Mononuclear cell (primary cell): ENCODE measurements around the gene PTPRZ1. TPM values are rescaled to one million over a fixed set of nuclear protein-coding genes. Genes with fewer than 3 reads are reported as not detected.

Experiments
- H3K27me3 ChIP-seq: 2 replicates; pipeline ENCODE4 v1.6.0; 2011; ENCODE audit warnings: low read length, control low read depth; ENCODE audit not compliant: insufficient read depth
- H3K4me1 ChIP-seq: 2 replicates; pipeline ENCODE4 v1.5.1; 2011; ENCODE audit warnings: mild to moderate bottlenecking, low read length, control low read depth; ENCODE audit not compliant: insufficient read depth
- H3K4me3 ChIP-seq: 2 replicates; pipeline ENCODE4 v1.5.1; 2011; ENCODE audit warnings: mild to moderate bottlenecking, low read length, moderate library complexity
- H3K9me3 ChIP-seq: 2 replicates; pipeline ENCODE4 v1.5.1; 2011; ENCODE audit warnings: low read depth, mild to moderate bottlenecking, control low read depth, low read length
- total RNA-seq: library from RNA; depleted of rRNA; stranded (reverse); fragments of >200 nt; gene quantifications from one replicate; pipeline ENCODE4 v1.2.3, GENCODE V29; 2012

PTPRZ1 gene
- total RNA-seq: not detected

DNA sequence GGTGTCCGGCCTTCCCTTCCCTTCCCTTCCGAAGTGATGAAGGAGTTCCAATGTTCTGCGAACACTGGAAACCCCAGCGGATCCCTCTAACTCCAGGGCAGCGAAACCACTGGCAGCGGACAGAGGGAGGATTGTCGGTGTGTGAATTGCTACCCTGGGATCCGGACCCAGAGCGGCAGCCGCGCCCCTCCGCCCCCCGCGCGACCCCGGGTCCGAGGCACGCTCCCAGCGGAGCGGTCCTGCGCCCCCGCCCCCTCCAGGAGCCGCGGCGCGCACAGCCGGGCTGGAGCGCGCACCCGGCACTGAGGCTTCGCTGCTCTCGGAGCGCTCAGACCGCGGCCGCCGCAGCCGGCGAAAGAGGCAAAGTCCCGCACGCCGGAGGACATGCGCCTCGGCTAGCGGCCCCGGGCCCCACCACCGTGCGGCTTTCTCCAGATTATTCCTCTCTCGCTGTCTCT is at the start of gene PTPRZ1:
Gene PTPRZ1, plus strand, starts transcription at position 331 of the 458 bp plus-strand sequence. CDS start 339 bp downstream, outside the sequence.
- Histone ChIP-seq H3K27me3 (peaks cover 50% of the 10 kb centered on the region), H3K4me3 (no peak within 1 kb of the TSS), H3K9me3 (no peaks in the 10 kb centered on the region)

DNA sequence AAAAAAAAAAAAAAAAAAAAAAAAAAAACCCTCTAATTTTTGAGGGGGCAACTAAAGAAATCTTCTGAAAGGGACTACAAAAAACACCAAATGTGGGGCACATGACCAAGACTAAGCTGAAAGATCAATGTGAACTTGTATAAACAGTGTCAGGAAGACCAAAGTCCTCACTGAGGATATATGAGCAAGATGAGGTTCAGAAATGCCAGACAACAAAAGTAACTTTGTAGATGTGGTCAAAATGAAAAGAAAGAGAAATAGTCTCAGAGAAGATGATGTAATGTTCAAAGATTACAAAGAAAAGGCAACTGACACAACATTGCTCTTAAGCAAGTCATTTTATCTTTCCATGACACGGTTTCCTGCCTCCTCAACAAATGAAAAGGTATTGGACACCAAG is 48.7 kb upstream of the PTPRZ1 start:
- Histone ChIP-seq H3K4me1 (no peaks in the 10 kb centered on the region), H3K9me3 (no peaks in the 10 kb centered on the region), H3K4me3 (no peak overlapping the region), H3K27me3 (no peaks in the 10 kb centered on the region)

More for the DNA sequence above, at the start of gene PTPRZ1:
- H3K4me1 ChIP-seq: no peaks in the 10 kb centered on the region

- H3K4me3 ChIP-seq: no peak overlapping the region
- no peaks in the 10 kb centered on the region for H3K27me3 ChIP-seq
- H3K9me3 ChIP-seq: no peaks in the 10 kb centered on the region
- no peaks in the 10 kb centered on the region for H3K4me1 ChIP-seq
These were observed 41.6 kb upstream of the PTPRZ1 start for GRCh38 chr7:121831351-121831750.

DNA sequence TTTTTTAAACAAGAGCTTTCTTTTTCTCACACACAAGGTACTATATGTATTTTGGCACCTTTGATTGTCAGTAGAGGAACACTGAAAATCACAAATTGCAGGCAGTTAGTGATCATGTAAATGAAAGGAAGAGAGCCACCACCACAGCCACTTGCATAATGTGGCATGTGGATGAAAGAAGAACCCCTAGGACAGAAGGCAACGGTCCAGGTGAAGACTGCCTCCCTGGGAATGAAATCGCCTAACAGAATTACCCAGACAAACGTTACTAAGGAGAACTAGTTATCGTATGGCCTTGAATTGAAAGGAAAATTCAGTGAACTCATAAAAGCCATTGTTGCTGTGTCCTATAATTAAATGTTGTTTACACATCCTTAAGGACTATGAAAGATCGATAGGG is 41.2 kb upstream of the PTPRZ1 start:
- no peaks in the 10 kb centered on the region for H3K9me3 ChIP-seq
- H3K27me3 ChIP-seq: no peaks in the 10 kb centered on the region
- H3K4me3 ChIP-seq: no peak overlapping the region

DNA sequence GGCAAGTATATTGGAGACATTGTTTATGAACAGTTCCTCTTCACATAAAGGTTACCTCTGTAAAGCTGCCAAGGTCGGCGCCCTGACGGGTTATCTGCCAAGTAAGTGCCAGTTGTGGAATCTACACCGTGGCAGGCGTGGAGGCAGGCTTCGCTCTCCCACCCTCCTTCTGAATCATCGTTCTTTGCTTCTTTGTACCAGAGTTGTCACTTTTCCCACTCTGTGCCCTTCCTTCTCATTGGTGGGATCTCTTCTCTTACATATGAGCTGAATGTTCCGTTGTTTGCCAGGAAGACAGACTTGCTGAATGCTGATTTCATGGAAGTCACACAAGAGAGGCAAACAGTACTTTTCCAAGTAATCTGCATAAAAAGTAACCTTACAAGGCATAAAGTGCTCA is 40.6 kb upstream of the PTPRZ1 start:
- H3K27me3 ChIP-seq: no peaks in the 10 kb centered on the region
- no peak overlapping the region for H3K4me3 ChIP-seq
- H3K4me1 ChIP-seq: no peaks in the 10 kb centered on the region
- no peaks in the 10 kb centered on the region for H3K9me3 ChIP-seq

More for the DNA sequence above, 41.2 kb upstream of the PTPRZ1 start:
- H3K4me1 ChIP-seq: no peaks in the 10 kb centered on the region

- no peaks in the 10 kb centered on the region for H3K27me3 ChIP-seq
- no peaks in the 10 kb centered on the region for H3K9me3 ChIP-seq
- H3K4me3 ChIP-seq: no peak overlapping the region
- H3K4me1 ChIP-seq: no peaks in the 10 kb centered on the region
These were observed 39.0 kb upstream of the PTPRZ1 start for GRCh38 chr7:121833991-121834390.

- no peaks in the 10 kb centered on the region for H3K27me3 ChIP-seq
- no peaks in the 10 kb centered on the region for H3K4me1 ChIP-seq
- no peak overlapping the region for H3K4me3 ChIP-seq
- no peaks in the 10 kb centered on the region for H3K9me3 ChIP-seq
These were observed 35.5 kb upstream of the PTPRZ1 start for GRCh38 chr7:121837462-121837861.

GRCh38 chr7:121847041-121847440 is 25.9 kb upstream of the PTPRZ1 start:
- H3K4me3 ChIP-seq: no peak overlapping the region
- H3K4me1 ChIP-seq: no peaks in the 10 kb centered on the region
- H3K9me3 ChIP-seq: no peaks in the 10 kb centered on the region
- no peaks in the 10 kb centered on the region for H3K27me3 ChIP-seq

- no peaks in the 10 kb centered on the region for H3K4me1 ChIP-seq
- no peak overlapping the region for H3K4me3 ChIP-seq
- no peaks in the 10 kb centered on the region for H3K27me3 ChIP-seq
- no peaks in the 10 kb centered on the region for H3K9me3 ChIP-seq
These were observed 19.7 kb upstream of the PTPRZ1 start for GRCh38 chr7:121853307-121853706.

- Histone ChIP-seq H3K4me3 (no peak overlapping the region), H3K4me1 (no peaks in the 10 kb centered on the region), H3K9me3 (no peaks in the 10 kb centered on the region), H3K27me3 (no peaks in the 10 kb centered on the region)
These were observed 12.0 kb upstream of the PTPRZ1 start for GRCh38 chr7:121860953-121861352.

- Histone ChIP-seq H3K27me3 (no peaks in the 10 kb centered on the region), H3K4me3 (no peak overlapping the region), H3K4me1 (no peaks in the 10 kb centered on the region), H3K9me3 (no peaks in the 10 kb centered on the region)
These were observed 10.4 kb upstream of the PTPRZ1 start for GRCh38 chr7:121862591-121862990.

DNA sequence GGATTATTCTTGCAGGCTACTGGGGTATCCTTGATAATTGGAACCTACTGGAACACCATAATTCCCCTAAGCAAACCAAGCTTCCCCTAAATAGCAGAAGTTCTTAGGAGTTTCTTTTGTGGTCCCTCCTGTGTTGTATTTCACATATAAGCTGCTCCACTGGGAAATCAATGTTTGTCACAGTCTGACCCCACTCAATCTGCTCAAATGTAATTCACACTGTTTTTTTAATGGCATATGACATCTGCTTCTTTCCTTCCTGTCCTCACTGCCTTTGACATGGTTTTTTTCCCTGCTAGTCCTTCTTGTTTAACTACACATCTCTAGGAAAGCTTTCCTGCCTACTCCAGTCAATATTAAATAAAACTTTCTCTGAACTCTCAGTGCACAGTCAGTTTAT is 1.8 kb upstream of the PTPRZ1 start:
- peaks cover 44% of the 10 kb centered on the region for H3K27me3 ChIP-seq
- no peaks in the 10 kb centered on the region for H3K9me3 ChIP-seq
- H3K4me1 ChIP-seq: no peaks in the 10 kb centered on the region
- no peak overlapping the region for H3K4me3 ChIP-seq

- H3K27me3 ChIP-seq: peaks cover 50% of the 10 kb centered on the region
- H3K4me3 ChIP-seq: no peak overlapping the region
- no peaks in the 10 kb centered on the region for H3K4me1 ChIP-seq
- H3K9me3 ChIP-seq: no peaks in the 10 kb centered on the region
These were observed 581 bp downstream of the PTPRZ1 start for GRCh38 chr7:121873289-121874194.

DNA sequence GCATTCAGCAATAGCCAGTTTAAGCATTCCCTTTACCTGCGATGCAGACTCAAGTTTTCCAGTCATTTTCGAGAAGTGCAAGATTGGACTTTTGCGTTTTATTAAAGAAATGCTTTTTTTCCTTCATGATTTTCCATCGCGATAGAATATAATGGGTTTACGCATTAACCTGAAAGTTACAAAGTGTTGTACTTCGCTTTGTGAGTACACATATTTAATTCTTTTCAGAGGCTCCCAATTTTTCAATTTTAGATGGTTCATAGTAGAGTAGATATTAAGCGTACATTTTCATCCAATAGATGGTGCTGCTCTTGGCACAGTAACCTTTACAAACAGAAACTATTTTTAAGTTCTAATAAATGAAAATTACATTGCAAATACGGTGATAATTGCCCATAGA is 1.3 kb downstream of the PTPRZ1 start:
- Histone ChIP-seq H3K9me3 (no peaks in the 10 kb centered on the region), H3K27me3 (peaks cover 50% of the 10 kb centered on the region), H3K4me3 (no peak overlapping the region), H3K4me1 (no peaks in the 10 kb centered on the region)

- no peak overlapping the region for H3K4me3 ChIP-seq
- H3K4me1 ChIP-seq: no peaks in the 10 kb centered on the region
- H3K27me3 ChIP-seq: peaks cover 50% of the 10 kb centered on the region
- H3K9me3 ChIP-seq: no peaks in the 10 kb centered on the region
These were observed 2.2 kb downstream of the PTPRZ1 start for GRCh38 chr7:121875203-121875602.
